Right atrium auricular region (tissue), 2 donors: ENCODE measurements around the gene LIPT2. TPM values are rescaled to one million over a fixed set of nuclear protein-coding genes. Genes with fewer than 3 reads are reported as not detected.

Source experiments
- DNase-seq: peaks from one replicate; pipeline ENCODE4 v3.0.0-alpha.2; 2019; ENCODE audit warnings: low spot score
- H3K27ac ChIP-seq, 2 donors: fragments of 200-600 bp; sonication (generic); 1 replicate in 1 of 2; 2 replicates in 1 of 2; pipeline ENCODE4 v1.5.1; 2016 to 2019
- H3K27me3 ChIP-seq, 2 donors: fragments of 200-600 bp; sonication (generic); one replicate each; pipeline versions ENCODE4 v1.5.1 to v1.6.0; 2017 to 2019
- H3K36me3 ChIP-seq: fragments of 200-600 bp; sonication (generic); one replicate; pipeline ENCODE4 v1.5.1; 2016
- H3K4me1 ChIP-seq, 2 donors: fragments of 200-600 bp; sonication (generic); one replicate each; pipeline versions ENCODE4 v1.5.1 to v1.6.0; 2017 to 2019
- H3K4me3 ChIP-seq, 2 donors: fragments of 200-600 bp; sonication (generic); 1 replicate in 1 of 2; 2 replicates in 1 of 2; pipeline ENCODE4 v1.5.1; 2017 to 2019; ENCODE audit warnings: mild to moderate bottlenecking in 1 of 2, moderate library complexity in 1 of 2
- H3K9me3 ChIP-seq, 2 donors: fragments of 200-600 bp; sonication (generic); one replicate each; pipeline ENCODE4 v1.5.1; 2019
- CTCF ChIP-seq, 2 donors: fragments of 200-600 bp; sonication (generic); IDR thresholded peaks; one replicate each; pipeline ENCODE4 v1.5.1; 2019; ENCODE audit warnings: antibody characterized with exemption in 2 of 2
- total RNA-seq, 2 donors: library from RNA; depleted of rRNA; stranded (reverse); fragments of >200 nt; gene quantifications; one replicate each; pipeline ENCODE4 v1.1.0, GENCODE V29; 2016

LIPT2 gene
- total RNA-seq, 2 donors from 2014 or later = 2.9 to 4.8 TPM

DNA sequence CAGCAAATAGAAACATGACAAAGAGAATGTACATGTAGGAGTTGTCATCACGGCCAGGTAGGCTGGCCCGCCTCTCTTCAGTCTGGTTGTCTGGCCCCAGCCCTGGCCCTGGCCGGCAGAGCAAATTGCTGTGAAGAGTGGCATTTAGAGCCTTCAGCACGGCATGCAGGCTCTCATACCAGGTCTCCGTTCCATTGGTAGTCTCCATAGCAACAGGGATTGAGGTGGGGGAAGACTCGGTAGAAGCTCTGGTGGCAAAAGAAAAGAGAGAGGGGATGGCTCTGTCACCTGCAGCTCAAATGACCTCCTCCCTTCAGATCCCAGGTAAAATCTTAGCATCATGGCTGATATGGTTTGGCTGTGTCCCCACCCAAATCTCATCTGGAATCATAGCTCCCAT lies 36.2 kb downstream of the LIPT2 start:
- Histone ChIP-seq H3K27me3 (no peaks in the 10 kb centered on the region), H3K9me3 (no peaks in the 10 kb centered on the region), H3K4me1 (peaks cover 0 to 3% of the 10 kb centered on the region in 2 donors), H3K4me3 (no peak overlapping the region), H3K36me3 (no peaks in the 10 kb centered on the region), H3K27ac (no peak overlapping the region)
- DNase-seq = no peak
- TF ChIP-seq CTCF (IDR thresholded peaks at IDR 0.05) = no peak

DNA sequence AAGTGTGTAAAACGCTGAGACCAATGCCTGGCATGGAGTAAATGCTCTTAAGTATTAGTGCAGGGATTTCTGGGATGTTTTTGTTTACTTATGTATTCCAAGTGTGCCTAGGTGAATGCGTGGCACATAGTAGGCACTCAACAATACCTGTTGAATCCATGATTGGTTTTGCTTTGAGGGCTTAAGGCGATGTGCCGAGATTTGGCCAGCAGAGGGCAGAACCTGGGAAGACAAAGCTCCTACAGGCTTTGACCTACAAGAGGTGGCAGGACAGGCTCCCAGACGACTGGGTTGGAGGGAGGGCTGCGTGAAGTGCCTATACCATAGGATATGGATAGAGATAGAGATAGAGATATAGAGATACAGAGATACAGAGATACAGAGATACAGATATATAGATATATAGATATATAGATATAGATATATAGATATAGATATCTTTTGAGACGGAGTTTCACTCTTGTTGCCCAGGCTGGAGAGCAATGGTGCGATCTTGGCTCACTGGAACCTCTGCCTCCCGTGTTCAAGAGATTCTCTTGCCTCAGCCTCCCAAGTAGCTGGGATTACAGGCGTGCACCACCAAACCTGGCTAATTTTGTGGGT lies 40.0 kb downstream of the LIPT2 start:
- DNase-seq = peak; percentile 72
- peaks cover 0 to 7% of the 10 kb centered on the region in 2 donors for H3K4me1 ChIP-seq
- no peak overlapping the region for H3K27ac ChIP-seq
- no peaks in the 10 kb centered on the region for H3K36me3 ChIP-seq
- no peak overlapping the region for H3K4me3 ChIP-seq
- peak; percentile 39 to 83 for TF ChIP-seq CTCF (IDR thresholded peaks at IDR 0.05)
- no peaks in the 10 kb centered on the region for H3K27me3 ChIP-seq
- no peaks in the 10 kb centered on the region for H3K9me3 ChIP-seq

DNA sequence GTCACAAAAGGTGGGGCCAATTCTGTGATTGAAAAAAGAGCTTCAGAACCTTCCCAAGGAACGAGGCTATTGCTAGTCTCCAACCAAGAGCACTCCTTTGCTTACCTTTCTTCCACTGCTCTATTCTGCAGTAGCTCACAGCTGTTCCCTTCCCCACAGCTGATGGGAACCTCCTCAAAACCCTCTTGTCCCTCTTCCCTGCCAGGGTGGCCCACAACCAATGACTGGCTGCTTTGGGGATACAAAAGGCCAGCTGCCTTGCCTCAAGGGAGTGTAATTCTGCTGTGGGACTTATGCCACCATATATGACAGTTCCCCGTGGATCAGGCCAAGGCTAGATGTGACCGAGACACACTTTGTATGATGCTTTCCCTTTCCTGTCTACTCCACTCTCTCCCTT lies 41.2 kb downstream of the LIPT2 start:
- H3K4me3 ChIP-seq = no peak overlapping the region
- H3K36me3 ChIP-seq = no peaks in the 10 kb centered on the region
- peaks cover 0 to 7% of the 10 kb centered on the region in 2 donors for H3K4me1 ChIP-seq
- no peaks in the 10 kb centered on the region for H3K27me3 ChIP-seq
- no peak for TF ChIP-seq CTCF (IDR thresholded peaks at IDR 0.05)
- peak; percentile 26 for DNase-seq
- no peaks in the 10 kb centered on the region for H3K9me3 ChIP-seq
- no peak overlapping the region for H3K27ac ChIP-seq

DNA sequence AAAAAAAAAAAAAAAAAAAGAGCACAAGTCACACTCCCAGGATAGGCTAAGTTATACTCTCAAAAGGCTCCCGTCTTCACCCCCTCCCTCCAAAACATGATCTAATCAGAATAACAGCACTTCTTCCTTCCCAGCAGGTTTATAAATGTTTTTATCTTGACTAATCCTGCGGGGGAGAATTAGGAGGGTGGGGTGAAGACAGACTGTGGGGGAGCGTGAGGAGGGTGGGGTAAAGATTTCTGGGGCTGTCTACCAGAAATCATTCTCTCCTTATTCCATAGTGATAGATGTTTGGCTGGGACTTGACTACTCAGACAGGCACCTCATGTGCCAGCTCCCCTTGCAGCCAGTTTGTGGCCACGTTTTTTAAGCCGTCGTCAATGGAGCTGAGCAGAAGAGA lies 43.2 kb downstream of the LIPT2 start:
- Histone ChIP-seq H3K27me3 (no peaks in the 10 kb centered on the region), H3K9me3 (no peaks in the 10 kb centered on the region), H3K36me3 (no peaks in the 10 kb centered on the region), H3K4me3 (no peak overlapping the region), H3K4me1 (peaks cover 0 to 7% of the 10 kb centered on the region in 2 donors), H3K27ac (no peak overlapping the region)
- DNase-seq = no peak
- no peak for TF ChIP-seq CTCF (IDR thresholded peaks at IDR 0.05)

- Histone ChIP-seq H3K36me3 (no peaks in the 10 kb centered on the region), H3K27ac (no peak overlapping the region), H3K4me3 (no peak overlapping the region), H3K9me3 (no peaks in the 10 kb centered on the region), H3K27me3 (no peaks in the 10 kb centered on the region), H3K4me1 (peaks cover 0 to 11% of the 10 kb centered on the region in 2 donors)
- no peak for DNase-seq
- TF ChIP-seq CTCF (IDR thresholded peaks at IDR 0.05) = peak; percentile 46 to 84
Measured at GRCh38 chr11:74449369-74449931, 44.1 kb downstream of the LIPT2 start.

DNA sequence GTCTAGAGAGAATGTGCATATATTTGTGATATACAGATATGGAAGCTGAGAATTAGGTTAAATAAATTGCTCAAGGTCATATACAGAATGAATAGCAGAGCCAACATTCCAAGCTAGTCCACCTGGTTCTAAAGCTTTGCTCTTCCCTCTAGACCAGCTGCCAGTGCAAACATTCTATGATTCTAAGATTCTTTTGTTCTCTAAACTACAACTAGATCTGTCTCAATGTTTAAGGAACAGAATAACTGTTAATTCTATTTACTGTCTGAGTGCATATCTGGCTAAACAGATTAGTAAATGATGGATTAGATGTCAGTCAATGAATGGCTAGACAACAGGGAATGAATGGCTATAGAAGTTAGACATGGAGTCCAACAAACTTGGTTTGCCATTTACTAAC lies 45.8 kb downstream of the LIPT2 start:
- no peak for DNase-seq
- no peak overlapping the region for H3K4me3 ChIP-seq
- no peaks in the 10 kb centered on the region for H3K9me3 ChIP-seq
- no peaks in the 10 kb centered on the region for H3K27me3 ChIP-seq
- no peak for TF ChIP-seq CTCF (IDR thresholded peaks at IDR 0.05)
- H3K4me1 ChIP-seq = peaks cover 0 to 27% of the 10 kb centered on the region in 2 donors
- no peak overlapping the region for H3K27ac ChIP-seq
- no peaks in the 10 kb centered on the region for H3K36me3 ChIP-seq
